ENCODE measurements around the gene HAP1. TPM values are rescaled to one million over a fixed set of nuclear protein-coding genes. Genes with fewer than 3 reads are reported as not detected.

Gene HAP1
- total and polyA plus RNA-seq, 2 of the 8 experiments (the other 6 are each of a cell fraction or from before 2014, with no cell fraction given): 2.3 to 3.6 TPM

DNA sequence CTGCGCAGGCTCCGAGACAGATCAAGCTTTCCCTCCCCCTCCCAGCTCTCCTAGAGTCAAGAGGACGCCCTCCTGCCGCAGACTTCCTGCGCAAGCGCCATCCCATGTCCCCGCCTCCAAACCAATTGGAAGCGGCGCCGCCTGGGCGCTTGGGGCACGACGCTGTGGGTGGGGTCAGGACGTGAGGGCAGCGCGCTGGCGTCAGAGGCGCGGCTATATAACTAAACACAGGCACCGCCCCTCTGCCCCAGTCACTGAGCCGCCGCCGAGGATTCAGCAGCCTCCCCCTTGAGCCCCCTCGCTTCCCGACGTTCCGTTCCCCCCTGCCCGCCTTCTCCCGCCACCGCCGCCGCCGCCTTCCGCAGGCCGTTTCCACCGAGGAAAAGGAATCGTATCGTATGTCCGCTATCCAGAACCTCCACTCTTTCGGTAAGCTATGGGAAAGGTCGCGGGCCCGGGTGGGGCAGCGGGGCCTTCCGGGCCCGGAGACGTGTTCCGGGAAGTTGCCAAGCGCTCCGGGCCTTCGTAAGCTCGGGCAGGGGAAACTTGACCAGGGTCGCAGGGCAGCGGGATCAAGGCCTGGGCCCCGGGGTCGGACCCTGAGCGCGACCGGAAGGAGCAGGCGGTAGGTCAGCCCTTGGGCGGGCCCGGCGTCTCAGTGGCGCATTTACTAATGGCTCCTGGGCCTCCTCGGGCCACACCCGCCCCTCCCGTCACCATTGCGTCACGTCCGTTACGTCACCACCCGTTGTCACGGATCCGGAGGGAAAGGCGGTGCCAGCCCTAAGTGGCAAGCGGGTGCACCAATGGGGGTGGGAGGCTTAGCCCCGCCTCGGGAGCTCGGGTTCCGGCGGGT is 45.6 kb downstream of the HAP1 start, which contains the start of gene EIF1 (continued):
- TF ChIP-seq GABPA (IDR thresholded peaks at IDR 0.05; ENCODE audit: borderline replicate concordance, insufficient read depth, low read length): peak; percentile 85
- TF ChIP-seq, protein P1, sequence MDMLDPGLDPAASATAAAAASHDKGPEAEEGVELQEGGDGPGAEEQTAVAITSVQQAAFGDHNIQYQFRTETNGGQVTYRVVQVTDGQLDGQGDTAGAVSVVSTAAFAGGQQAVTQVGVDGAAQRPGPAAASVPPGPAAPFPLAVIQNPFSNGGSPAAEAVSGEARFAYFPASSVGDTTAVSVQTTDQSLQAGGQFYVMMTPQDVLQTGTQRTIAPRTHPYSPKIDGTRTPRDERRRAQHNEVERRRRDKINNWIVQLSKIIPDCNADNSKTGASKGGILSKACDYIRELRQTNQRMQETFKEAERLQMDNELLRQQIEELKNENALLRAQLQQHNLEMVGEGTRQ (IDR thresholded peaks at IDR 0.05; ENCODE audit: low read length): no peak
- TF ChIP-seq CHD2 (IDR thresholded peaks at IDR 0.05; ENCODE audit: low read length): peak; percentile 78
- TF ChIP-seq BRCA1 (IDR thresholded peaks at IDR 0.05; ENCODE audit: low read depth, low read length): no peak
- TF ChIP-seq YY1 (IDR thresholded peaks at IDR 0.05; ENCODE audit: low read depth, low read length): peak; percentile 63; the same call in 1 of the 2 replicates
- TF ChIP-seq TCF12 (IDR thresholded peaks at IDR 0.05; ENCODE audit: low read depth, low read length): no peak
- TF ChIP-seq, protein P2, sequence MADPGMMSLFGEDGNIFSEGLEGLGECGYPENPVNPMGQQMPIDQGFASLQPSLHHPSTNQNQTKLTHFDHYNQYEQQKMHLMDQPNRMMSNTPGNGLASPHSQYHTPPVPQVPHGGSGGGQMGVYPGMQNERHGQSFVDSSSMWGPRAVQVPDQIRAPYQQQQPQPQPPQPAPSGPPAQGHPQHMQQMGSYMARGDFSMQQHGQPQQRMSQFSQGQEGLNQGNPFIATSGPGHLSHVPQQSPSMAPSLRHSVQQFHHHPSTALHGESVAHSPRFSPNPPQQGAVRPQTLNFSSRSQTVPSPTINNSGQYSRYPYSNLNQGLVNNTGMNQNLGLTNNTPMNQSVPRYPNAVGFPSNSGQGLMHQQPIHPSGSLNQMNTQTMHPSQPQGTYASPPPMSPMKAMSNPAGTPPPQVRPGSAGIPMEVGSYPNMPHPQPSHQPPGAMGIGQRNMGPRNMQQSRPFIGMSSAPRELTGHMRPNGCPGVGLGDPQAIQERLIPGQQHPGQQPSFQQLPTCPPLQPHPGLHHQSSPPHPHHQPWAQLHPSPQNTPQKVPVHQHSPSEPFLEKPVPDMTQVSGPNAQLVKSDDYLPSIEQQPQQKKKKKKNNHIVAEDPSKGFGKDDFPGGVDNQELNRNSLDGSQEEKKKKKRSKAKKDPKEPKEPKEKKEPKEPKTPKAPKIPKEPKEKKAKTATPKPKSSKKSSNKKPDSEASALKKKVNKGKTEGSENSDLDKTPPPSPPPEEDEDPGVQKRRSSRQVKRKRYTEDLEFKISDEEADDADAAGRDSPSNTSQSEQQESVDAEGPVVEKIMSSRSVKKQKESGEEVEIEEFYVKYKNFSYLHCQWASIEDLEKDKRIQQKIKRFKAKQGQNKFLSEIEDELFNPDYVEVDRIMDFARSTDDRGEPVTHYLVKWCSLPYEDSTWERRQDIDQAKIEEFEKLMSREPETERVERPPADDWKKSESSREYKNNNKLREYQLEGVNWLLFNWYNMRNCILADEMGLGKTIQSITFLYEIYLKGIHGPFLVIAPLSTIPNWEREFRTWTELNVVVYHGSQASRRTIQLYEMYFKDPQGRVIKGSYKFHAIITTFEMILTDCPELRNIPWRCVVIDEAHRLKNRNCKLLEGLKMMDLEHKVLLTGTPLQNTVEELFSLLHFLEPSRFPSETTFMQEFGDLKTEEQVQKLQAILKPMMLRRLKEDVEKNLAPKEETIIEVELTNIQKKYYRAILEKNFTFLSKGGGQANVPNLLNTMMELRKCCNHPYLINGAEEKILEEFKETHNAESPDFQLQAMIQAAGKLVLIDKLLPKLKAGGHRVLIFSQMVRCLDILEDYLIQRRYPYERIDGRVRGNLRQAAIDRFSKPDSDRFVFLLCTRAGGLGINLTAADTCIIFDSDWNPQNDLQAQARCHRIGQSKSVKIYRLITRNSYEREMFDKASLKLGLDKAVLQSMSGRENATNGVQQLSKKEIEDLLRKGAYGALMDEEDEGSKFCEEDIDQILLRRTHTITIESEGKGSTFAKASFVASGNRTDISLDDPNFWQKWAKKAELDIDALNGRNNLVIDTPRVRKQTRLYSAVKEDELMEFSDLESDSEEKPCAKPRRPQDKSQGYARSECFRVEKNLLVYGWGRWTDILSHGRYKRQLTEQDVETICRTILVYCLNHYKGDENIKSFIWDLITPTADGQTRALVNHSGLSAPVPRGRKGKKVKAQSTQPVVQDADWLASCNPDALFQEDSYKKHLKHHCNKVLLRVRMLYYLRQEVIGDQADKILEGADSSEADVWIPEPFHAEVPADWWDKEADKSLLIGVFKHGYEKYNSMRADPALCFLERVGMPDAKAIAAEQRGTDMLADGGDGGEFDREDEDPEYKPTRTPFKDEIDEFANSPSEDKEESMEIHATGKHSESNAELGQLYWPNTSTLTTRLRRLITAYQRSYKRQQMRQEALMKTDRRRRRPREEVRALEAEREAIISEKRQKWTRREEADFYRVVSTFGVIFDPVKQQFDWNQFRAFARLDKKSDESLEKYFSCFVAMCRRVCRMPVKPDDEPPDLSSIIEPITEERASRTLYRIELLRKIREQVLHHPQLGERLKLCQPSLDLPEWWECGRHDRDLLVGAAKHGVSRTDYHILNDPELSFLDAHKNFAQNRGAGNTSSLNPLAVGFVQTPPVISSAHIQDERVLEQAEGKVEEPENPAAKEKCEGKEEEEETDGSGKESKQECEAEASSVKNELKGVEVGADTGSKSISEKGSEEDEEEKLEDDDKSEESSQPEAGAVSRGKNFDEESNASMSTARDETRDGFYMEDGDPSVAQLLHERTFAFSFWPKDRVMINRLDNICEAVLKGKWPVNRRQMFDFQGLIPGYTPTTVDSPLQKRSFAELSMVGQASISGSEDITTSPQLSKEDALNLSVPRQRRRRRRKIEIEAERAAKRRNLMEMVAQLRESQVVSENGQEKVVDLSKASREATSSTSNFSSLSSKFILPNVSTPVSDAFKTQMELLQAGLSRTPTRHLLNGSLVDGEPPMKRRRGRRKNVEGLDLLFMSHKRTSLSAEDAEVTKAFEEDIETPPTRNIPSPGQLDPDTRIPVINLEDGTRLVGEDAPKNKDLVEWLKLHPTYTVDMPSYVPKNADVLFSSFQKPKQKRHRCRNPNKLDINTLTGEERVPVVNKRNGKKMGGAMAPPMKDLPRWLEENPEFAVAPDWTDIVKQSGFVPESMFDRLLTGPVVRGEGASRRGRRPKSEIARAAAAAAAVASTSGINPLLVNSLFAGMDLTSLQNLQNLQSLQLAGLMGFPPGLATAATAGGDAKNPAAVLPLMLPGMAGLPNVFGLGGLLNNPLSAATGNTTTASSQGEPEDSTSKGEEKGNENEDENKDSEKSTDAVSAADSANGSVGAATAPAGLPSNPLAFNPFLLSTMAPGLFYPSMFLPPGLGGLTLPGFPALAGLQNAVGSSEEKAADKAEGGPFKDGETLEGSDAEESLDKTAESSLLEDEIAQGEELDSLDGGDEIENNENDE (IDR thresholded peaks at IDR 0.05; ENCODE audit: insufficient replicate concordance, low read length): peak; percentile 29

Data from H1 (cell line).